GM12878 (cell line): ENCODE results near the gene OR5D16.

Experiments
- CEBPB ChIP-seq, 2 experiments: fragments of 150-350 bp in 1 of 2; IDR thresholded peaks; 2 replicates each; pipeline ENCODE4 v1.6.1; 2012 to 2014; ENCODE audit warnings: low read depth in 2 of 2, low read length in 2 of 2, borderline replicate concordance in 1 of 2, inconsistent platforms in 1 of 2
- EGR1 ChIP-seq, 2 experiments: IDR thresholded peaks; 1 replicate in 1 of 2; 2 replicates in 1 of 2; pipeline ENCODE4 v1.6.1; 2011 to 2012; ENCODE audit warnings: low read depth in 2 of 2, low read length in 2 of 2, borderline replicate concordance in 1 of 2, mild to moderate bottlenecking in 1 of 2, moderate library complexity in 1 of 2
- EZH2 ChIP-seq: IDR thresholded peaks from 2 replicates; pipeline ENCODE4 v1.6.1; 2012; ENCODE audit warnings: low read depth, mild to moderate bottlenecking, control low read depth, inconsistent platforms, low read length, borderline replicate concordance; ENCODE audit not compliant: control insufficient read depth
- NRF1 ChIP-seq: conservative IDR thresholded peaks from 2 replicates; pipeline ENCODE4 v1.6.1; 2011; ENCODE audit warnings: mild to moderate bottlenecking, low read depth, low read length, improper control_type of control experiment
- POLR2AphosphoS5 ChIP-seq: IDR thresholded peaks from 2 replicates; pipeline ENCODE4 v1.6.1; 2011; ENCODE audit warnings: mild to moderate bottlenecking, low read length, inconsistent platforms
- RFX5 ChIP-seq: IDR thresholded peaks from 2 replicates; pipeline ENCODE4 v1.6.1; 2011; ENCODE audit warnings: low read depth, low read length, improper control_type of control experiment
- TAF1 ChIP-seq: IDR thresholded peaks from 2 replicates; pipeline ENCODE4 v1.6.1; 2011; ENCODE audit warnings: mild to moderate bottlenecking, low read depth, low read length, borderline replicate concordance
- ZNF24 ChIP-seq: fragments of 450-650 bp; IDR thresholded peaks from 2 replicates; pipeline ENCODE4 v1.6.1; 2017; ENCODE audit warnings: antibody characterized with exemption, mild to moderate bottlenecking
- TF ChIP-seq, protein P1 (sequence below): IDR thresholded peaks from 2 replicates; pipeline ENCODE4 v1.6.1; 2011; ENCODE audit warnings: low read depth, mild to moderate bottlenecking, low read length, moderate library complexity, borderline replicate concordance; ENCODE audit errors: extremely low read depth
- TF ChIP-seq, protein P2 (sequence below): IDR thresholded peaks from 2 replicates; pipeline ENCODE4 v1.6.1; 2012; ENCODE audit warnings: mild to moderate bottlenecking, low read depth, low read length
- TF ChIP-seq, protein P3 (sequence below): fragments of 450-650 bp; formaldehyde crosslinking; IDR thresholded peaks from 2 replicates; pipeline ENCODE4 v1.5.0; 2022; ENCODE audit warnings: mild to moderate bottlenecking, missing genetic modification characterization

- no peak for TF ChIP-seq POLR2AphosphoS5
- TF ChIP-seq, protein P1, sequence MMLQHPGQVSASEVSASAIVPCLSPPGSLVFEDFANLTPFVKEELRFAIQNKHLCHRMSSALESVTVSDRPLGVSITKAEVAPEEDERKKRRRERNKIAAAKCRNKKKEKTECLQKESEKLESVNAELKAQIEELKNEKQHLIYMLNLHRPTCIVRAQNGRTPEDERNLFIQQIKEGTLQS, result no peak
- no peak for TF ChIP-seq EZH2
- TF ChIP-seq, protein P2, sequence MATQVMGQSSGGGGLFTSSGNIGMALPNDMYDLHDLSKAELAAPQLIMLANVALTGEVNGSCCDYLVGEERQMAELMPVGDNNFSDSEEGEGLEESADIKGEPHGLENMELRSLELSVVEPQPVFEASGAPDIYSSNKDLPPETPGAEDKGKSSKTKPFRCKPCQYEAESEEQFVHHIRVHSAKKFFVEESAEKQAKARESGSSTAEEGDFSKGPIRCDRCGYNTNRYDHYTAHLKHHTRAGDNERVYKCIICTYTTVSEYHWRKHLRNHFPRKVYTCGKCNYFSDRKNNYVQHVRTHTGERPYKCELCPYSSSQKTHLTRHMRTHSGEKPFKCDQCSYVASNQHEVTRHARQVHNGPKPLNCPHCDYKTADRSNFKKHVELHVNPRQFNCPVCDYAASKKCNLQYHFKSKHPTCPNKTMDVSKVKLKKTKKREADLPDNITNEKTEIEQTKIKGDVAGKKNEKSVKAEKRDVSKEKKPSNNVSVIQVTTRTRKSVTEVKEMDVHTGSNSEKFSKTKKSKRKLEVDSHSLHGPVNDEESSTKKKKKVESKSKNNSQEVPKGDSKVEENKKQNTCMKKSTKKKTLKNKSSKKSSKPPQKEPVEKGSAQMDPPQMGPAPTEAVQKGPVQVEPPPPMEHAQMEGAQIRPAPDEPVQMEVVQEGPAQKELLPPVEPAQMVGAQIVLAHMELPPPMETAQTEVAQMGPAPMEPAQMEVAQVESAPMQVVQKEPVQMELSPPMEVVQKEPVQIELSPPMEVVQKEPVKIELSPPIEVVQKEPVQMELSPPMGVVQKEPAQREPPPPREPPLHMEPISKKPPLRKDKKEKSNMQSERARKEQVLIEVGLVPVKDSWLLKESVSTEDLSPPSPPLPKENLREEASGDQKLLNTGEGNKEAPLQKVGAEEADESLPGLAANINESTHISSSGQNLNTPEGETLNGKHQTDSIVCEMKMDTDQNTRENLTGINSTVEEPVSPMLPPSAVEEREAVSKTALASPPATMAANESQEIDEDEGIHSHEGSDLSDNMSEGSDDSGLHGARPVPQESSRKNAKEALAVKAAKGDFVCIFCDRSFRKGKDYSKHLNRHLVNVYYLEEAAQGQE, result no peak
- TF ChIP-seq CEBPB (IDR thresholded peaks at IDR 0.05; ENCODE audit: borderline replicate concordance in 1 of 2, low read depth in 2 of 2, low read length in 2 of 2), result no peak
- TF ChIP-seq EGR1 (IDR thresholded peaks at IDR 0.05; ENCODE audit: borderline replicate concordance in 1 of 2, low read depth in 2 of 2, low read length in 2 of 2), result no peak
- no peak for TF ChIP-seq NRF1
- no peak for TF ChIP-seq RFX5
- no peak for TF ChIP-seq ZNF24
- TF ChIP-seq, protein P3, sequence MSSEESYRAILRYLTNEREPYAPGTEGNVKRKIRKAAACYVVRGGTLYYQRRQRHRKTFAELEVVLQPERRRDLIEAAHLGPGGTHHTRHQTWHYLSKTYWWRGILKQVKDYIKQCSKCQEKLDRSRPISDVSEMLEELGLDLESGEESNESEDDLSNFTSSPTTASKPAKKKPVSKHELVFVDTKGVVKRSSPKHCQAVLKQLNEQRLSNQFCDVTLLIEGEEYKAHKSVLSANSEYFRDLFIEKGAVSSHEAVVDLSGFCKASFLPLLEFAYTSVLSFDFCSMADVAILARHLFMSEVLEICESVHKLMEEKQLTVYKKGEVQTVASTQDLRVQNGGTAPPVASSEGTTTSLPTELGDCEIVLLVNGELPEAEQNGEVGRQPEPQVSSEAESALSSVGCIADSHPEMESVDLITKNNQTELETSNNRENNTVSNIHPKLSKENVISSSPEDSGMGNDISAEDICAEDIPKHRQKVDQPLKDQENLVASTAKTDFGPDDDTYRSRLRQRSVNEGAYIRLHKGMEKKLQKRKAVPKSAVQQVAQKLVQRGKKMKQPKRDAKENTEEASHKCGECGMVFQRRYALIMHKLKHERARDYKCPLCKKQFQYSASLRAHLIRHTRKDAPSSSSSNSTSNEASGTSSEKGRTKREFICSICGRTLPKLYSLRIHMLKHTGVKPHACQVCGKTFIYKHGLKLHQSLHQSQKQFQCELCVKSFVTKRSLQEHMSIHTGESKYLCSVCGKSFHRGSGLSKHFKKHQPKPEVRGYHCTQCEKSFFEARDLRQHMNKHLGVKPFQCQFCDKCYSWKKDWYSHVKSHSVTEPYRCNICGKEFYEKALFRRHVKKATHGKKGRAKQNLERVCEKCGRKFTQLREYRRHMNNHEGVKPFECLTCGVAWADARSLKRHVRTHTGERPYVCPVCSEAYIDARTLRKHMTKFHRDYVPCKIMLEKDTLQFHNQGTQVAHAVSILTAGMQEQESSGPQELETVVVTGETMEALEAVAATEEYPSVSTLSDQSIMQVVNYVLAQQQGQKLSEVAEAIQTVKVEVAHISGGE (CRISPR knock-in tag), result no peak
- TF ChIP-seq TAF1, result no peak
Measured at GRCh38 chr11:55811067-55811466, 27.5 kb upstream of the OR5D16 start, which contains the start of gene OR5L1.
